C4-2B (cell line): ENCODE results near the gene ASCC3.

Experiments used
- H3K27ac ChIP-seq: fragments of 450-650 bp; 2 replicates; pipeline ENCODE4 v1.5.1; 2017
- CTCF ChIP-seq: fragments of 450-650 bp; conservative IDR thresholded peaks from 2 replicates; pipeline ENCODE4 v1.5.1; 2017; ENCODE audit warnings: mild to moderate bottlenecking
- ZFX ChIP-seq: fragments of 450-650 bp; IDR thresholded peaks from 2 replicates; pipeline ENCODE4 v1.6.1; 2017

ASCC3 gene

GRCh38 chr6:100512203-100512862 is 368.8 kb downstream of the ASCC3 start:
- TF ChIP-seq CTCF: no peak
- TF ChIP-seq ZFX: no peak
- no peak overlapping the region for H3K27ac ChIP-seq

DNA sequence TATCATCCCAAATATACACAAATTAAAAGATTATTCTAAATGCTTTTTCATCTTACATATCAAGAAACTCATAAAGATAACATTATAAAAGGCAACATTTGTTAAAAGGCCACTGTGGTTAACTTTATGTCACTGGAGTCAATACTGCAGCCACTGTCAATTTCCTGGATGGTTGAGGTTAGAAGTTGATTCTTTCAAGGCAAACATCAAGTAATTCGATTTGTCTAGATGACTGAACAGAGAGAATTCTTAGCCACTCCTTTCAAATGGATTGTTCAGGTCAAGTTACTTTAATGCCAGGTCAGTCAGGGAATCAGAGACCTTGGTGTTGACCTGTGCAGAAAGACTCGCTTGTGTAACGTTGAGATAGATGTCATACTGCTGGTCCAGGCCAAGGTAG is 372.0 kb downstream of the ASCC3 start:
- no peak overlapping the region for H3K27ac ChIP-seq
- no peak for TF ChIP-seq CTCF
- no peak for TF ChIP-seq ZFX

- no peak for TF ChIP-seq CTCF
- no peak for TF ChIP-seq ZFX
- H3K27ac ChIP-seq: no peak overlapping the region
These were observed 374.5 kb downstream of the ASCC3 start for GRCh38 chr6:100506651-100507050.

DNA sequence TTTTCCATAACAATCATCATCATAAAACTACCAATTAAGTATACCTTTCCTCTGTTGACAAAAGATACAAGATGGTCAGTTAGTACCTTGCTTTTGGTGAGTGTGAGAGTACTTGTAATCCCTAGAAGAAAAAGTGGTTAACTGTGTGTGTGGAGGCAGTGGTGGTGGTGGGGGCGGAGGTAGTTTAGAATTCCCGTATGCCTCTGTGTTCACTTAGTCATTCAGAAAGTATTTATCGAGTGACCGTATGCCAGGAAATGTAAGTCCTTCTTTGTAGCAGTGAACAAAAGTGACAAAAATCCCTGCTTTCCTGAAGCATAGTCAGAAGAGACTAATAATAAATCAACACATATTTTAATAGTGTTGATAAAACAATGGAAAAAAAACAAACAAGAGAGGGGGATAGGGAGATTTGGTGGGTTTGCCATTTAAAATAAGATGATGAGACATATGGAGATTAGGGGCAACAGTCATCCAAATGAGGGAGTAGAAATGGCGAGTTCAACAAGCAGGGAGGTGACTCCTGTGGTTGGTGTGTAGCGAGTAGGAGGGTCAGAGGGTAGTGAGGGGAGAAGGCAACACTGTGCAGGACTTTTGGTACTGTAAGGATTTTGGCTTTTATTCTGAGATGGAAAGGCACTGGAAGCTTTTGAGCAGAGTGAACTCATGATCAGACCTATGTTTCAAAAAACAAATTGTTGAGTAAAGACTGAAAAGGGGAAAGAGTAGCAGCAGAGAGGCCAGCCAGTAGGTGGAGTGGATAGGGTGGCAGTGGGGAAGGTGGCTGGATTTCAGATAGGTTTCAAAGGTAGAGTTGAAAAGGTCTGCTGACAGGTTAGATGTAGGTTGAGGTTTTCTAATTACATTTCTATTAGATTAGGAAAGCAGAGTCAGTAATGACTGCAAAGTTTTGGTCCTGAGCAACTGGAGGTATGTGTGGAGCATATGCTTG is 376.1 kb downstream of the ASCC3 start:
- TF ChIP-seq CTCF (no peak), ZFX (no peak)
- no peak overlapping the region for H3K27ac ChIP-seq

GRCh38 chr6:100503043-100503705 is 378.0 kb downstream of the ASCC3 start:
- TF ChIP-seq ZFX (no peak), CTCF (no peak)

GRCh38 chr6:100493206-100493888 is 387.8 kb downstream of the ASCC3 start:
- peak overlapping the region; percentile 61 for H3K27ac ChIP-seq

More at GRCh38 chr6:100503043-100503705, 378.0 kb downstream of the ASCC3 start:
- no peak overlapping the region for H3K27ac ChIP-seq

More at GRCh38 chr6:100493206-100493888, 387.8 kb downstream of the ASCC3 start:
- TF ChIP-seq CTCF (no peak), ZFX (no peak)
